ENCODE measurements around the gene BLVRA. TPM values are rescaled to one million over a fixed set of nuclear protein-coding genes. Genes with fewer than 3 reads are reported as not detected.

The BLVRA gene
- total RNA-seq, 1 experiment from 2014 or later = 29.7 TPM

DNA sequence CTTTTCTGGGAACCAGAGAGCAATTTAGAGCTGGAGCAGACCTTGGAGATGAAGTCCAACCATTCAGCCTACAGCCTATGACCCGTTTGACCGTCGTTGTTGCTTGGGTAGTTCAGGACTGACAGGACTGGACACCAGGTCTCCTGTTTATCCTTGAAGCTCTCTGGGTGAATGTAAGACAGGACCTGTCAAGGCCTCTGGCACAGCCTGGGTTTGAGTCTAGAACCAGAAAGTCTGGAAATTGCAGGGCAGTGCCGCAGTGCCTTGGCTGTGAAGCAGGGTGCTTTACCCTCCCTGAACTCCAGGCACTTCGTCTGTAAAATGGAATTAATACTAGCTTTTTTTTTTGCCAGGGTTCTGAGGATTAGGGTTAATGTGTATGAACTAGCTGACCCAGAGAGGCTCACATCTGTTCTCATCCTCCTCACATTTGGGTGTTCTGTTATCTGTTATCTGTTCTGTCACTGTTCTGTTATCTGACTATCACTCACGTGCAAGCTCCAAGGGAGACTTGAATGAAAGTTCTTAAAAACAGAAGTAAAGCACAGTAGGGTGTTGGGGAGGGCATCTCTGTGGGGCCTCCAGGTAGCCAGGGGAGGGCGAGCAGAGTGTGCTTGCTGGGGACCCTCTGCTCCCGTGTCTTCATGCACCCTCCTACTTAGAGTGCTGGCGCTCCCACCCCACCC is 9.9 kb downstream of the BLVRA start:
- ChIA-PET POLR2A (no interaction called here), CTCF (interaction anchor here (1.2 kb wide), 1 partner anchor 71 kb away, joined by 3 read pairs; no protein-coding TSS in a partner anchor), RAD21 (ENCODE audit: low non-redundant PET in 1 of 2, low total read pairs in 2 of 2, uncharacterized antibody in 2 of 2, unreplicated experiment in 2 of 2) (no interaction called here)
- no peak overlapping the region for H3K9ac ChIP-seq (ENCODE audit: low read length)
- H3K79me2 ChIP-seq (ENCODE audit: insufficient read depth, low read length) = no peaks in the 10 kb centered on the region
- no peak for ATAC-seq
- no peaks in the 10 kb centered on the region for H3K9me2 ChIP-seq (ENCODE audit: insufficient read depth)
- TF ChIP-seq ZBTB33 (IDR thresholded peaks at IDR 0.05; ENCODE audit: extremely low read depth, insufficient replicate concordance, low read length) = no peak
- TF ChIP-seq POLR2AphosphoS5 (IDR thresholded peaks at IDR 0.05; ENCODE audit: low read depth, low read length) = no peak
- TF ChIP-seq POLR2A (IDR thresholded peaks at IDR 0.05; ENCODE audit: borderline replicate concordance, extremely low read depth, insufficient read depth, insufficient read length) = no peak
- TF ChIP-seq SIN3A (IDR thresholded peaks at IDR 0.05; ENCODE audit: low read depth) = no peak
- no peak for TF ChIP-seq TCF7L2 (IDR thresholded peaks at IDR 0.05; ENCODE audit: borderline replicate concordance, extremely low read depth, insufficient read depth, insufficient read length)
- no peak for TF ChIP-seq CEBPB (IDR thresholded peaks at IDR 0.05; ENCODE audit: low read depth)
- no peak for TF ChIP-seq ZNF274 (IDR thresholded peaks at IDR 0.05; ENCODE audit: low read depth, low read length)
- TF ChIP-seq FOSL1 (IDR thresholded peaks at IDR 0.05; ENCODE audit: low read depth) = no peak
- TF ChIP-seq SP1 (IDR thresholded peaks at IDR 0.05; ENCODE audit: low read depth) = no peak
- BruUV-seq (replicated peaks) = no TSS peak
- no peak overlapping the region for H3K4me3 ChIP-seq (replicated peaks in 1 of 2; ENCODE audit: low read depth in 1 of 2, low read length in 2 of 2)
- DNase-seq (ENCODE audit: low read depth, low spot score) = no peak
- H3K4me1 ChIP-seq (ENCODE audit: control insufficient read depth in 1 of 2, insufficient read depth in 2 of 2, low read length in 2 of 2) = peaks cover 20 to 21% of the 10 kb centered on the region in 2 experiments
- intact Hi-C loops (cut with micrococcal nuclease) = no loop called here
- no peak overlapping the region for H2AFZ ChIP-seq (ENCODE audit: low read depth, low read length, poor library complexity, severe bottlenecking)
- H3K9me3 ChIP-seq (ENCODE audit: control insufficient read depth in 1 of 2, insufficient read depth in 1 of 2, low read depth in 1 of 2, low read length in 2 of 2) = no peaks in the 10 kb centered on the region
- no peaks in the 10 kb centered on the region for H4K20me1 ChIP-seq (ENCODE audit: insufficient read depth)
- H3K4me2 ChIP-seq (ENCODE audit: low read length) = no peak overlapping the region
- H3K27ac ChIP-seq (ENCODE audit: low read depth, low read length) = no peak overlapping the region
- H3K36me3 ChIP-seq (ENCODE audit: control insufficient read depth in 1 of 2, insufficient read depth in 2 of 2, low read length in 2 of 2) = no peaks in the 10 kb centered on the region; a peak in 1 of 4 replicates
- H3K27me3 ChIP-seq (ENCODE audit: insufficient read depth, low read length) = no peaks in the 10 kb centered on the region

Measured in HCT116 (cell line).